ENCODE results near the gene NAALADL2.
"Not testable (repeated sequence)": the region's sequence is repeated elsewhere in the genome, so short reads cannot be mapped to it uniquely, and the experiment has no call there.

NAALADL2 gene

DNA sequence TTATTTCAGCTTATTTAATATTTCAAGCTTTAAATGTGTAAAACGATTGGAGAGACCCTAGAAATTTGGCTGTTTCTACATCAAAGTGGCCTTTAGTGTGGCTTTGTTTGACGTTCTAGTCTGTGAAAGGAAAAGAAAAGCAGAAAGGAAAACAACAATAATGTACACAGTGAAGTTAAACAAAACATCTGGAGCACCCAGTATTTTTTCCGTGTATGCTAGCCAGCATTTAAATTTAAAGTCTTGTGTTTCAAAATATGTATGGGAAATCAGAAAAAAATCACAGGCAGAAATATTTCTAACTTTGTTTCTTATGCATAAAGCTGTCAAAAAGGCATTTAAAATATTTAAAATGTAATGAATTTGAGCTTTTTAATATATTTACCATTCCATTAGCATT, 218.1 kb downstream of the NAALADL2 start:
- DNase-seq, result no peak

- peak in 1 of 3 experiments; percentile 61 for DNase-seq
Observed at GRCh38 chr3:175082631-175083030, 223.5 kb downstream of the NAALADL2 start.

DNA sequence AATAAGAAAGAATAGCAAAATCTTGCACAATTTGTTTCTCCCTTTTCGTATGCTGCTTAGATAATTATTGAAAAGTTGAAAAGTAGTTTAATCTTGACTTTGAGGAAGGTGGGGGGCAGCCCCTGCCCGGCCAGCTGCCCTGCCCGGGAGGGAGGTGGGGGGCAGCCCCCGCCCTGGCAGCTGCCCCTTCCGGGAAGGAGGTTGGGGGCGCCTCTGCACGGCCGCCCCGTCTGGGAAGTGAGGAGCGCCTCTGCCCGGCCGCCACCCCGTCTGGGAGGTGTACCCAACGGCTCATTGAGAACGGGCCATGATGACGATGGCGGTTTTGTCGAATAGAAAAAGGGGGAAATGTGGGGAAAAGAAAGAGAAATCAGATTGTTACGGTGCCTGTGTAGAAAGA, 228.0 kb downstream of the NAALADL2 start:
- DNase-seq, result not testable (repeated sequence)

- DNase-seq, result no peak
Observed at GRCh38 chr3:175088766-175089380, 229.7 kb downstream of the NAALADL2 start.

GRCh38 chr3:175091426-175092114, 232.4 kb downstream of the NAALADL2 start:
- DNase-seq, result no peak

DNA sequence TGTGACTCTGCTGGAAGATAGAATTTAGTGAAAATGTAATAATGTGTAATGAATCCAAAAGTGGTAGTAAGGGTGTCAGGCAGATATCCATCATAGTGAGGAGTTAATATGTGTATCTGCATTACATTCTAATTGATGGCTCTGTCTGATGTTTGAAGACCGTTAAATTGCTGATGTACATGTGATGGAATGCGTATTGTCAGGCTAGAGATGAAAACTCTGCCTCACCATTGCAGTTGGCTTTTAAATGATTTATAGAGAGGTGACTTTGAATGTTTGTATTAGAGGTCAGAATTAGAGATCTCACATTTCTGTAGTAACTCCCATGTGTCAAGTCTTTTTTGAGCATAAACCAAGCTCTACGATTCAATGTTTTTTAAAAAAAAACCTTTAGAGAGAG, 234.6 kb downstream of the NAALADL2 start:
- DNase-seq, result no peak

DNA sequence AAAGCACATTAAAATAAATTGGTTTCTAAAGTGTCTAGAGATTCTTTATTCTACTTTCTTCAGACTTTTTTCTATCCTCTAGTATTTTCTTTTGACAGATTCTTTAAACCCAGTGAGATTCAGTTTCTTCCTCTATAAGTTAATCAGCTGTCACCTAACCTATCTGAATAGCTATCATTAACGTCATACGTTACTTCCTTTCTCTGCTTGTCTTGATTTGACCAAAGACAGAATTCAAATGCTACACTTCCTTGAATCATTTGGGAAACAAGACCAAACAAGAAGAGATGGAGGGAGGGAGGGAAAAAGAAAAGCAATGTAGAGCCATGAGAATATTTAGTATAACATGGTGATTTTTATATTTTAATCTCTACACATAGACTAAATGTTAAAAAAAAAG, 235.2 kb downstream of the NAALADL2 start:
- DNase-seq, result no peak

- no peak for DNase-seq
Observed at GRCh38 chr3:175098644-175099043, 239.5 kb downstream of the NAALADL2 start.

DNA sequence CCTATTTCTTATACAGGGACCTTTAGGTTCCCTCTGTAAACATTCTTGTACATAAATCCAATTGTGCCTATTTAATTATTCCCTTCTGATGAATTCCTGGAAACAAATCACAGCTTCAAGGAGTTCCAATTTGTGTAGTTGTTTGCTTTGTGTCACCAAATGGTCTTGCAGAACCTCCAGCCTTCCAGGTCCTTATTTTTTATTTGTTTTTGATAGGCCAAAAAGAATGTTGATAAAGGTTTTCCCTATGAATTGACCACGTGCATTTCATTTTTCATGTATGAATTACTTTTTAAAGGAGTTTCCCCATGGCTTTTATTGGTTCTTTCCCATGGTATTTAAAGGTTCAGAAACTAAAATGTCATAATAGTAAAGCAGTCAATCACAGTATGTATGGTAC, 243.0 kb downstream of the NAALADL2 start:
- DNase-seq, result no peak

DNA sequence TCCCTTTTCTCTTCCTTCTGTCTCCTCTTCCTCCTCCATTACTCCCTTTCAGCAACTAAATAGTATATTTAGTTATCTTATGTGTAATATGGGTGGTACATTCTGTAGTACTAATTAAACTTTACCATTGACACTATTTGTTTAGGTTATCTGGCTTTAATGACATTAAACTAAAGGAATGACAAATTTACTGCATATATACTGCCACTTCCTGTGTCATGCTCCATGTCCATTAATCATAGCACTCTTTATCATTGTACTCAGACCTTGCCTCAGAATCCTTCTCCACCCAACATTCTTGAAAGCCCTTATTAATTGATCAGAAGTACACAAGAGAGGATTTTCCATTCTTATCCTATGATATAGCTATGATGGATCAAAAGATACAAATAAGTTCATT, 244.2 kb downstream of the NAALADL2 start:
- DNase-seq, result no peak

- no peak for DNase-seq
Observed at GRCh38 chr3:175105066-175105465, 245.9 kb downstream of the NAALADL2 start.

DNA sequence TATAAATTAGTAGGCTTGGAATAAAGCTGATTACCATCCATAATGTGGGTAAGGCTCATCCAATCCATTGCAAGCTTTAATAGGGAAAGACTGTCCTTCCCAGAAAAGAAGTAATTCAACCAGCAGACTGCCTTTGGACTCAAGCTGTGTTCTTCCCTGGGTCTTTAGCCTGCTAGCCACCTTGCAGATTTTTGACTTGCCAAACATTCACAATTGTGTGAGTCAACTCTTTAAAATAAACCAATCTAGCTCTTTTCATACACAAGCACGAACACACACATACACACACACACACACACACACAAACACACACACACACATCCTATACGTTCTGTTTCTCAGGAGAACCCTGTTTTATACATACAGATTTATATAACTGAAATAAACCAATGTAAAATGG, 248.1 kb downstream of the NAALADL2 start:
- DNase-seq, result no peak

DNA sequence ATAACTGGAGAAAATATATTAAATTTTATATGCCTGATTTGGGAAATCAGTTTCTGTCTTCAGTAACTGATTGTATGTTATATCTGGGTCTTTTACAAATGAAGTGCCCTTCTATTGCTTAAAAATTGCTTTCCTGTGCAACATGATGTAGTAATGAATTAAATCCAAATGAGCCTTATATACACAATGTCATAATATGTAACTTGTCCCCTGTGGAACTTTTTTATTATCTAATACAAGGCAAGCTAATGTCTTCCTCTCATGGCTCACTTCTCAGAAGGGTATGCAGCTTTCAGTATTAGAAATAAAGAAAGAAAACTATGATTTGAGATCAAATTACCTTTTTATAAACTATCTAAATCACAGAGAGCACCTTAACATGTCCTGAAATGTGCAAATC, 248.9 kb downstream of the NAALADL2 start:
- no peak for DNase-seq

DNA sequence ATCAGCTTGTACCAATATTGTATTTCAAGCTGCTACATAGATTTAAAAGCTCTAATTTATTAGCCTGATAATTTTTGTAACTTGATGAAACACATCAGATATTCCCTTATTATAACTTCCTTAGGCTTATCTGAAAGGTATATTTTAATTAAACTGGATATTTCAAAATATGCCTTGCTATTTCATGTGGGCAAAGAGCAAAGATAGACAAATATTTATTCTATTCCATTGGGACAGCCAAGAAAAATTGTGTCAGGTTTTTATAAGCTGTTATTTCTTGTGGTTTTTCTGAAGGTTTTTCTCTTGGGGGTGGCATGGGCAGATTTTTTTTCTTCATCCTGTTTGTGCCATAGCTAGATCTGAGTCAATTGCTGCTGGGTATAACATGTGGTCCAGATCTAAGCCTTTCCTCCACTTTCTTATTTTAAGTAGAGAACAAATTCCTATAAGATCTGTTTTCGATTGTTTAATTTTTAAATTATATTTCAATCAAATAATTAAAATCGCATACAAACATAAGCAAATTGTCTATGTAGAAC, 249.5 kb downstream of the NAALADL2 start:
- no peak for DNase-seq

GRCh38 chr3:175111036-175111435, 251.9 kb downstream of the NAALADL2 start:
- DNase-seq, result no peak

GRCh38 chr3:175118382-175118941, 259.3 kb downstream of the NAALADL2 start:
- peak in 1 of 3 experiments; percentile 67 for DNase-seq

DNA sequence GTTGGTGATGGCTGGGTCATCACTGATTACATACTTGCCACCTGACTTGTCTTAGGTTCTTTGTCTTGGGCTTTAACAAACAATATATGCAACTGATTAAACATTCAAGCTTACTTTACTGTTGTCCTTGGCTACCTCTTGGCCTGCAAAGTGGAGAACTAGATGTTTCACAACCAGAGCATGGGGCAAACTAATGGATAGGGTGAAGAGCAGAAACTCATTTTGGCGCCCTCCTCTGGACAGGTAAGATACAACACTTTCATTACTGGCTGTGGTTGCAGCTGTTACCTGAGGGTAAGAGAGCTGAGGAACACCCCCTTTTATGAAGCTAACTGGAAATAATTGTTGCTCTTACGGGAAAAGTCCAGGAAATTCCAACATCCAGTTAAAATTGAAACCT, 262.1 kb downstream of the NAALADL2 start:
- DNase-seq, result no peak

DNA sequence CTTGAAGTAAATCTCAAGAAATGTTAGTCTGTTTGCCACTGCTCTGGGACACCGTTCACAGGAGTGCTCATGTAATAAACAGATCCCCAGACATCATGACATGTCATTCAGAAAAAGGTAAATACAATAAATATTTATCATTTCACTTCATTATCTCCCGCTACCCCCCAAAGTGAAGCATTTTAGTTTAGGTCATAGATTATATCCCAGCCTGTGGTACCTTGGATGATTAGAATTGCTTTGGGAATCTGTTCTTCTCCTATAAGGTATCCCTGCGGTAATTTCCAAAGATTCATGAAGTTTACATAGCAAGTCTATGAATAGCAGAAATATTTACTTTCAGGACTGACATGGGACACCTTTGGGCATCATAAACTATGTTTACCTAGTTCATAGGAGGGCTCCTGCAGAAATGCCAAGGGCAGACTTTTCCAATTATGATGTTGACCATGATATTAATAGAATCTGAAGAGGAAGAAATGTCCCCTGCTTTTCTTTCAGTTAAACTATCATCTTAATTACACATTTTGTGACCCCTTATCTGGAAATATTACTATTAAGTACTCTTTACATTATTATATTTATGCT, 268.0 kb downstream of the NAALADL2 start:
- DNase-seq, result peak in 2 of 3 experiments; percentile 53 to 83

GRCh38 chr3:175129126-175129525, 270.0 kb downstream of the NAALADL2 start:
- no peak for DNase-seq

DNA sequence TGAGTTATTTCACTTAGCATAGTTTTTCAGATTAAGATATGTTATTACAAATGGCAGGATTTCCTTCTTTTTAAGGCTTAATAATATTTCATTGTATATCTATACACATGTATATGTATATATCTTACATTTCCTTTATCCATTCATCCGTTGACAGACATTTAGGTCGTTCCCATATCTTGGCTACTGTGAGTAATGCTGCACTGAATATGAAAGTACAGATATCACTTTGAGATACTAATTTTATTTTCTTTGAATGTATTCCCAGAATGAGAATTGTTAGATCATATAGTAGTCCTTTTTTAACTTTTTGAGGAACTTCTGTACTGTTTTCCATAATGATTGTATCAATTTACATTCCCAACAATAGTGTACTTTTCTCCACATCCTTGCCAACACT, 270.4 kb downstream of the NAALADL2 start:
- no peak for DNase-seq

DNA sequence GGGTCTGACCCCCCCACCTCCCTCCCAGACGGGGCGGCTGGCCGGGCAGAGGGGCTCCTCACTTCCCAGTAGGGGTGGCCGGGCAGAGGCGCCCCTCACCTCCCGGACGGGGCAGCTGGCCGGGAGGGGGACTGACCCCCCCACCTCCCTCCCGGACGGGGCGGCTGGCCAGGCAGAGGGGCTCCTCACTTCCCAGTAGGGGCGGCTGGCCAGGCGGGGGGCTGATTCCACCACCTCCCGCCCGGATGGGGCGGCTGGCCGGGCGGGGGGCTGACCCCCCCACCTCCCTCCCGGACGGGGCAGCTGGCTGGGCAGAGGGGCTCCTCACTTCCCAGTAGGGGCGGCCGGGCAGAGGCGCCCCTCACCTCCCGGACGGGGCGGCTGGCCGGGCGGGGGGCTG, 272.7 kb downstream of the NAALADL2 start:
- not testable (repeated sequence) for DNase-seq

- DNase-seq, result not testable (repeated sequence)
Observed at GRCh38 chr3:175132706-175133105, 273.6 kb downstream of the NAALADL2 start.

GRCh38 chr3:175144368-175144767, 285.2 kb downstream of the NAALADL2 start:
- DNase-seq, result no peak

DNA sequence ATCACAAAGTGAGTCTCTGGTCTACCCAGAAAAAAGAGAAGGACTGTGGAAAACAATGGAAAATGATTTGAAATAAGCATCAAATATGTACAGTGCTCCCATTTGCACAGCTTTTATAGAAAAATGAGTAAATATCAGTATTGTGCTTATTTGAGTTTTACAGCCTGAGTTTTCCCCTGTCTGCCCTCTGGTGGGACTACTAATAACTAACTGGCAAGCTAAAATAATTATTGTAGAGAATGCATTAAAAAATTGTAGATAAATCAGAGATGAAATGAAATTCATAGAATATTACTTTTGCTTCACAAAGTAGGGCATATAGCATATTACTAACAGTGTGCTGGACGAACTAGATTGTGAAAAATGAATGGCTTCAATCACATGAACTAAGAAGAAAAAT, 287.1 kb downstream of the NAALADL2 start:
- DNase-seq, result peak in 1 of 3 experiments; percentile 24

Data from NCI-H1417 (cell line).